HK-2 (cell line): ENCODE measurements around the gene NRDE2.

Experiments
- DNase-seq: peaks from one replicate; pipeline ENCODE4 v3.0.0-alpha.2; 2018; ENCODE audit not compliant: unreplicated experiment

Gene NRDE2

DNA sequence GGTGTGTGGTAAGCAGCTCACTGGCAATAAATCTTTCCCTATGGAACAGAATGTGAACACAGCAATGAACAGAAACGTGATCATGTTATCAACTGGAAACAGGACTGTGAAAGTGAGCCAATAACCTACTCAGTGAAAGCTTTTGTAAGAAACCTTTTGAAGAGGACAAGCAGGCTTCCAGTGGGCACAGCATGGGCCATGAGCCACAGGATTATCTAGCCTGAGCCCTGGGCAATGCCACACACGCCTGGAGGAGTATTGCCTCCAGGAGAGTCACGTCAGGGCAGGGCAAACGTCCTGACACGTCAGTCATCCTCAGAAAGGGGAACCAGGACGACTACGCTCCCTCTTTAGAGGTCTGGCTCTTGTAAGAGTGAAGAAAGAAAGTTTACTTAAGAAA, 32.3 kb downstream of the NRDE2 start:
- DNase-seq: no peak

DNA sequence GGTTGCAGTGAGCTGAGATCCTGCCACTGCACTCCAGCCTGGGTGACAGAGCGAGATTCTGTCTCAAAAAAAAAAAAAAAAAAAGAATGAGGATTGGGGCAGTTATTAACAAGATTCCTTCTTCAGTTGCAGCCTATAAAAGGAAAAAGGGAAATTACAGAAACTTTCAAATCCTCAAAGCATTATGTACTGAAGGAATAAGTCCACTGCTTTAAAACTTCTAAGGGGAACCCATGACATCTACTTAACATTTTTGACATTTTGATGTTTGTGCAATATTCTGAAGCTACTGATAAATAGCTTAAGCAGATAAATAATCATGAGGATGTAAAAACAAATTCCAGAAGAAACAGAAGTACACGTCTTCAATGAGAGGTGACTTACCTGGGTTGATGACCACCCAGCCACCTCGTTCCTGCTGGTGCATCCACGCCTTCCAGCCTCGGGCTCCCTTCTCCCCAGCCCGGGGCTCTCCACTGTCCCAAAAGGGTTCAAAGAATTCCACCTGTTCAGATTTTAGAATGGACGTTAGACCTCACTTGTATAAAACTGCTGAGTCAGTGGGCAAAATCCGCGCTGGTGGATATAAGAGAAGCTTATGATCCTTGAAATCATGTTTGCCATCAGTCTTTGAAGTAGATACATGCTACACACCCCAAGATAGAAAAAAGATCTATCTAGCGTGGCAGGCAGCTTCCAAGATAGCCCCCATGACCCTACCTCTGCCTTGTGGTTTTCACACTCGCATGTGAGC, 33.7 kb downstream of the NRDE2 start:
- no peak for DNase-seq

DNA sequence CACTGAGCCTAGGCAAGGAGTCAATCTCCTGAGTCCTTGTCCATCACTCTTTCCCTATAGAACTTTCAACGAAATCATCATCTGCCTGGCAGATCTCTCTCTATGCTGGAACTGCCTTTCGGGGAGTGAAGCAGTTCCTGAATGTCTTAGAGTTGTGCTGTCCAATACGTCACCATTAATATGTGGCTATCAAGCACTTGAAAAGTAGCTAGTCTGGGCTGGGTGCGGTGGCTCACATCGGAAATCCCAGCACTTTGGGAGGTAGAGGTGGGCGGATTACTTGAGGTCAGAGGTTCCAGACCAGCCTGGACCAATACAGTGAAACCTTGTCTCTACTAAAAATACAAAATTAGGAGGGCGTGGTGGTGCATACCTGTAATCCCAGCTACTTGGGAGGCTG, 35.1 kb downstream of the NRDE2 start:
- DNase-seq: no peak

DNA sequence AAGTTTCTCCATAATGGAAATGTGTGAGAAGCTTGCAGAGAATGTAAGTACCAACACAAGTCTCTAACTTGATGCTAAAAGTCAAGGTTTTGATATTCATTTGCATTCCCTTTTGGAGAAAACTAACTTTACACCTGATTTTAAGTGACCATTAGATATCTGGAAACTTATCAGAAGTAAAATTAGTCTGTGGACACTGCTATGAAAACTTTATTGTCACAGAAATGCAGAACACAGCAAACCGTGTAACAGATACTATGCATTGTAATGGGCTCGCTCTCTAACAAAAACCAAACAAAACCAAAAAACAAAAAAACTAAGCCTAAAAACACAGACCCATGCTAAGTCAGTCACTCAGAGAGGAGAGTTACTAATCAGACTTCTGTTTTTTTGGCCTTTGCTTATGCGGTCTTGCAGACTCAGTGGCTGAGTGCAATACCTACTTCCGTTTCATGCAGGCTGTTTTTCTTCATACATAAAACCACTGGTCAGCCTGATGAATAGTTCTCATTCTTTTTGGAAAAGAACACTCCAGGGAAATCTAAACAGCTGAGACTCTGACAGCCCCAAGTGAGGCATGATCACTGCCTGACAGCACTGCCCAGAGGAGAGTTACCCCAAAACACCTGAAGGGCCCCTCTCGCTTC, 35.7 kb downstream of the NRDE2 start:
- no peak for DNase-seq

- no peak for DNase-seq
Measured at GRCh38 chr14:90294872-90295271, 36.9 kb downstream of the NRDE2 start.

DNA sequence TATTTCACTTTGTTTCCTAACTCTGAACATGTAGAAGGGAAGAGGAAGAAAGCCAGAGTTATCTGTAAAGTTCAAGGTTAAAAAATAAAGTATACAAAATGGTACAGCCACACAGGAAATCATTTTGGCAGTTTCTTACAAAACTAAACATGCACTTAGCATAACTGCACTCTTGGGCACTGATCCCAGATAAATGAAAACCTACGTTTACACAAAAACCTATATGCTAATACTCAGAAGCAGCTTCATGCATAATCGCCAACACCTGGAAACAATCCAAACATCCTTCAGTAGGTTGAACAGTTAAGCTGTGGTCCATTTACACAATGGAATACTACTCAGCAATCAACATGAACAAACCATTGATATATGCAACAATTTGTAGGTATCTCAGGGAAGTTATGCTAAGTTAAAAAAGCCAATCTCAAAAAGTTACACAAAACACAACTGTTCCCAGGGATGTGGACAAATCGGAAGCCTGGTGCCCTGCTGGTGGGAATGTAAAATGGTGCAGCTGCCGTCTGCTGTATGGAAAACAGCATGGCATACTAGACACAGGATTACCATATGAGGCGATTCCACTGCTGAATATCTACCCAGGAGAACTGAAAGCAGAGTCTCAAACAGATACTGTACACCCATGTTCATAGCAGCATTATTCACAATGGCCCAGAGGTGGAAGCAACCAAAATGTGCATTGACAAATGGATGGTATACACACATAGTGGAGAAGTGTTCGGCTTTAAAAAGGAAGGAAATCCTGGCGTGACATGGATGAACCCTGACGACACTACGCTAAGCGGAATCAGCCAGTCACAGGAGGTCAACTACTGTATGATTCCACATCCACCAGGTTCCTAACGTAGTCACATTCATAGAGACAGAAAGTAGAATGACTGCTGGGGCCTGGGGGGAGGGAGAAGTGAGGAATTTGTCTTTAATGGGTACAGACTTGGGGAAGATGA, 37.7 kb downstream of the NRDE2 start:
- DNase-seq: no peak

- no peak for DNase-seq
Measured at GRCh38 chr14:90291699-90292098, 40.0 kb downstream of the NRDE2 start.

DNA sequence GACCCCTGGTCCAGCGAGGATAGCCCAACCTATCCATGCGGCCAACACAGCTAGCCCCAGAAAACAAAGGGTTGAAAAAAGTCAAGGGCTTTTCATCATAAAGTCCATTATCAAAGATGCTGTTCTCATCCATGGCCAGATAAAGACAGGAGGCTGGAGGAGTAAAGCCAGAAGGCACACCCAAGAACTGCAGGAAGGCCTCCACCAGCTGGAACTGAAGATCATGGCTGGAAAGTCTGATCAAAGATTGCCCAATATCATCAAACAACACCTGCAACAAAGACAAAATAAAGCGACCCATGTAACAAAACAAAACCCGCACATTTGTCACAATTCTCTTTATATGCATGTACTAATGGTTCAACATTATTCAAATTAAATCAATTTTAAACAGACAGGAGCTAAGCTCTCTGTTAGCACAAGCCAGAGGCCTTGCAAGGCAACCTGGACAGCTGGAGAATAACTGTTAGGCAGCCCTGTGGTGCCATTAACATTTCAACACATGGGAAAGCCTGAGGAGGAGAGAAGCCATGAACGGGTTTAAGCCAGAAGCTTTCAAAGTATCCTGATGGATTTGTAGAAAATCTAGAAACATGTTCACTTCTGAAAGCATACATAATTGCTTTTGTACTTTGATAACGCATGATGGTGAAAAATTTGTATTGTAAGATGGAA, 41.3 kb downstream of the NRDE2 start:
- DNase-seq: no peak

DNA sequence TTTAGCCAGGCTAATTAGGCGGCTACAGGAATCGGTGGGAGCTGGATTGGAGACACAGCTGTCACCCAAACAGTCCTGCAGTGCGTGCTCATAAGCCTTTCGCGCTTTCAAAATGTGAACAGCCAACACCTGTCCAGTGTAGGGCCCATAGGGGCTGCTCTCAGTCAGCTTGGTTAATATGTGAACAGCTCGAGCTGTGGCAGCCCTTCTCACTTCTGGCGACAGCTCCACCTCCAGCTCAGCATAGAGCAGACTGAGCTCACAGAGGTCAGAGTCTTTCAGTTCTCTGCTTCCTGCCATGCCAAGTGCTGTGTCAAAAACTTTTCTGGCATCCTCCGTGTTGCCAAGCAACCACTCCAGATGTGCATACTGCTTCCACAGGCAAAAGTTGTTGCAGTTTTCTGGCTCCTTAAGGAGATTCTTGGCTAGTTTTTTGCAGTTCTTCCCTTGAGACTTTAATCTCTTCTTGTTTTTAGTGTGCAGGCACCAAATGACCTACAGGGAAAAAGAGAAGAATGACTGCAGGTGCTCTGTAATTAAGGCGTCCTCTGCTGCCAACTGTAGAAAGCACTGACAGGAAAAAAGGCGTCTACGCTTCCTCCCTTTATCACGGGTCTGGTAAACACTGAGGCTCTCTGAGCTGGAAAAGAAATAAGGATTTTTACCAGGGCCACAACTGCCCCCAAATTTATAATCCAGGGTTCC, 42.9 kb downstream of the NRDE2 start:
- no peak for DNase-seq

GRCh38 chr14:90287791-90288190, 44.0 kb downstream of the NRDE2 start:
- DNase-seq: no peak

- no peak for DNase-seq
Measured at GRCh38 chr14:90281756-90282155, 50.0 kb downstream of the NRDE2 start.

DNA sequence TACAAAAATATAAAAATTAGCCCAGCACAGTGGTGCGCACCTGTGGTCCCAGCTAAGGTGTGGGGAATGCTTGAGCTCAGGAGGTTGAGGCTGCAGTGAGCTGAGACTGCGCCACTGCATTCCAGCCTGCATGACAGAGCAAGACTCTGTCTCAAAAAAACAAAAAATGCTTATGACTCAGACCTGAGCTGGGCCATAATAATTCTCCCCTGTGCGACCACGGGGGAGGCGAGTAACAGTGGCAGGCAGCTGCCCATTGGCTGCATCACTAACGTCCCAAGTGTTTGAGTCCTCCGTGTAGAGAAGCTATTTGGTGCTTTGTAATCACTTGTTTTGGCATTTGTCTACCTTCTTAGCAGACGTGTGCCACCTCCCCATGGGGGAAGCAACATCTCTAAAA, 50.5 kb downstream of the NRDE2 start:
- DNase-seq: peak; percentile 66

- DNase-seq: no peak
Measured at GRCh38 chr14:90280096-90280495, 51.6 kb downstream of the NRDE2 start.

DNA sequence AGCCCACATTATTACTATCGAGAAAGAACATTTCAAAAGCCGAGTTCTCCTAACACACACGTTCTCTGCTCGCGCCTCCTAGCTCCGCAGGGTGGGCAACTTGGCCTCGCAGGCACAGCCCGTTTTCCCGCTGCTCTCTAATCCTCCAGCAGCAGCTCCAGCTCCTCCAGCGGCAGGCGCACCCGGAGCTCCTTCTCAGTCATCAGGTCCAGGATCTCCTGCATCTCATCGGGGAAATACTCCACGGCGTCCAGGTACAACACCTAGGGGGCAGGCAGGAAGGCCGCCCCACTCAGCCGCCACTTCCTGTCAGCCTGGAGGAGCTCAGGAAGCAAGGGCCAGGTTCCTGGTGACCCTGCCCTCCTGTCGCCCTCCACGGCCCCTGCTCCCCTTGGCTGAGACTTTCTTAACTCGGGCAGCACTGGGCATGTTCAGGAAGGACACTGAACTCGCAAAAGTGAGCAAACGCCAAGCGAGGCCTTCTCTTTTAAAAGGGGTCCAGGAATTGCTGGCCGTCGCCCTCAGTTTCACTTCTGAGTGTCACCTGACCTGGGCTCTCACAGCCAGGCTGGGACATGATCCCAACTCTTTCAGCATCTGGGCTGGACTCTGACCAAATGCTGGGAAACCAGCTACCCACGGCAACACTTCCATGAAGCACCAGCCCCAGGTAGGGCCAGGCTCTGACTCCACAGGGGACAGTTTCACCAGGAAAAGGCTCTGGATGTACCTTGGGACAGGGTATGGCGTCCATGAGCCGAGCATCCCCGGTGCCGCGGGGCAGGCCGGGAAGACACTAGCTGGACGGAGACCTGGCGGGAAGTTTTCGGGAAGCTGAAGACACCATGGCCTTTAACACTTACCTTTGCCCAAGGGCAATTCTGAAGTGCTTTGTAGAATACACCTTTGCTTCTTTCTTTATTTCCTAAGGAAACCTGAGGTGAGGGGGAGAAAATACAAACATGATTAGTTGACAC, 53.3 kb downstream of the NRDE2 start:
- no peak for DNase-seq

DNA sequence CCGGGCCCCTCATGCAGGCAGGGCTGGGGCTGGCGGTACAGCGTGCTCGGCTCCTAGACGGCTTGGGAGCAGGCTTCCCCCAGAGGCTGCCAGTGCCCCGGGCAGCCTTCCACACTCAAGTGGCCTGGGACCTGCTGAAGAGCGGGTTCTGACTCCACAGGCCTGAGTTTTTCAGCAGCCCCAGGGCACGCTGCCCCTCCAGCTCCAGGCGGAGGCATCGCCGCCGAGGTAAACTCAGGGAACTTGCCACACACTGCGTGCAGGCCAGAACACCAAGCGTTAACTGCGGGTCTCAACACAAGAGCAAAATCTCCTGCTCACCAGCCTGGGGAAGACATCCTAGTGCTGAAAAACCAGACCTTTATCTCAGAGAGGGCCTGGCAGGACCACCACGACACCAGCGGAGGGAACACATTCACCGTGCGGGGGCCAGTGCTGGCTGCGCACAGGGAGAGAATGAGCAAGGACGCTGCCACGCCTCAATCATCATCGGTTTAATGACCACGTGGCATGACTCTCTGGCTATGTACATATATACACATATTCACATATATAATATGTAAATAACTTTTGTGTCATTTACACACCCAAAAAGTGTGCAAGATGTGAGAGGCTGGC, 54.1 kb downstream of the NRDE2 start:
- DNase-seq: no peak

GRCh38 chr14:90276646-90277367, 54.9 kb downstream of the NRDE2 start:
- DNase-seq: no peak

- DNase-seq: no peak
Measured at GRCh38 chr14:90275820-90276219, 55.9 kb downstream of the NRDE2 start.

DNA sequence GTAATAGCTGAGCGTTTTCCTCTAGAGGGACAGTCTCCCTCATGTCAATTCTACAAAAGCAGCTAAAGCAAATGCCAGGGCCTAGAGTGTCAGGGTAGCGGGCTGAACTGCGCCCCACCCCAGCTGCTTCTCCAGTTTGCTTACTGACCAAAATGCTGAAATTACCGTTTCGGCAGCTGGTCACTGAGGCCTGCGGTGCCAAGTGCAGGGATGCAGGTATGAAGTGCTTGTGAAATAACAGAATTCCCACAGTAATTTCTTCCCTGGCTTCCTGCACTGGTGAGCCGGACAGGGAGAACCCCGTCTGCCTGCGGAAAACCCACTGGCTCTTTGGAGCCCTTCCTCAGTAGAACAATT, 56.3 kb downstream of the NRDE2 start:
- no peak for DNase-seq
